HL-60/S4 (cell line): ENCODE results near the gene SP140L.
"Not testable (repeated sequence)": the region's sequence is repeated elsewhere in the genome, so short reads cannot be mapped to it uniquely, and the experiment has no call there.

Experiments used
- in situ Hi-C: fragments of 300-500 bp; cut with MboI; formaldehyde crosslinking; loops from 2 replicates; pipeline ENCODE4 v1.14.3; 2022; ENCODE audit warnings: low sequenced_read_pairs

Gene SP140L

GRCh38 chr2:230326453-230327417 is at the start of gene SP140L:
TSS of gene SP140L (plus strand) at chr2:230327193. CDS start at chr2:230327270, 77 bp downstream.
- in situ Hi-C loops = no loop called here

GRCh38 chr2:230282936-230283335 is 44.1 kb upstream of the SP140L start:
- in situ Hi-C loops = no loop called here

GRCh38 chr2:230286048-230286447 is 40.9 kb upstream of the SP140L start:
- in situ Hi-C loops = no loop called here

- in situ Hi-C loops = not testable (repeated sequence)
These were observed 37.7 kb upstream of the SP140L start for GRCh38 chr2:230289311-230289710.

- in situ Hi-C loops = no loop called here
These were observed 31.8 kb upstream of the SP140L start for GRCh38 chr2:230295192-230295591.

GRCh38 chr2:230296917-230297316 is 30.1 kb upstream of the SP140L start:
- in situ Hi-C loops = no loop called here

GRCh38 chr2:230299618-230300017 is 27.4 kb upstream of the SP140L start:
- in situ Hi-C loops = no loop called here

GRCh38 chr2:230305416-230306275 is 21.3 kb upstream of the SP140L start:
- in situ Hi-C loops = no loop called here

GRCh38 chr2:230306474-230306873 is 20.5 kb upstream of the SP140L start:
- in situ Hi-C loops = no loop called here

- in situ Hi-C loops = no loop called here
These were observed 19.5 kb upstream of the SP140L start for GRCh38 chr2:230307485-230307884.

- in situ Hi-C loops = no loop called here
These were observed 18.5 kb upstream of the SP140L start for GRCh38 chr2:230308402-230309000.

GRCh38 chr2:230310792-230311191 is 16.2 kb upstream of the SP140L start:
- in situ Hi-C loops = not testable (repeated sequence)

GRCh38 chr2:230311634-230312033 is 15.4 kb upstream of the SP140L start:
- in situ Hi-C loops = not testable (repeated sequence)

- in situ Hi-C loops = no loop called here
These were observed 14.4 kb upstream of the SP140L start for GRCh38 chr2:230312638-230313037.

- in situ Hi-C loops = no loop called here
These were observed 9.6 kb upstream of the SP140L start for GRCh38 chr2:230317366-230317765.

- in situ Hi-C loops = no loop called here
These were observed 8.5 kb upstream of the SP140L start for GRCh38 chr2:230318190-230319121.

GRCh38 chr2:230319211-230319862 is 7.7 kb upstream of the SP140L start:
- in situ Hi-C loops = no loop called here

- in situ Hi-C loops = no loop called here
These were observed 6.0 kb upstream of the SP140L start for GRCh38 chr2:230321031-230321430.

- in situ Hi-C loops = no loop called here
These were observed 4.2 kb upstream of the SP140L start for GRCh38 chr2:230322561-230323384.
